GM19455 (cell line): ENCODE data around the gene PRR29.

Experiments
- ATAC-seq: cut with Tn5 transposase; IDR thresholded peaks from one replicate; pipeline ENCODE4 v1.9.1; 2021; ENCODE audit not compliant: unreplicated experiment

The PRR29 gene

DNA sequence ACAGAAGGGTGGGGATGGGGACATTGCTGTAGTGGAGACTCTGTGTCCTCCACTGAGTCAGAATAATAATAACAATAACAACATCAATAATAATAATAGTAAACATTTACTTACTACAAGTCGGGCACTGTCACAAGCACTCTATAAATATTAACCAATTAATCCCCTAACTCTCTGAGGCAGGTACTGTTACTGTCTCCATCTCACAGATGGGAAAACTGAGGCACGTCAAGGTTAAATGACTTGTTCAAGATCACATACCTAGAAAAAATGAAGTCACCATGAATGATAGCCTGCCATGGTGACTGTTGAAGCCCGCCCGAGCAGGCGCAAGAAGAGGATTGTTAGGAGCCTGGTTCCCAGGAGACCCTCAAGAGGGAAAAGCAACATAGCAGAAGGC lies 10.2 kb downstream of the PRR29 start:
- no peak for ATAC-seq

DNA sequence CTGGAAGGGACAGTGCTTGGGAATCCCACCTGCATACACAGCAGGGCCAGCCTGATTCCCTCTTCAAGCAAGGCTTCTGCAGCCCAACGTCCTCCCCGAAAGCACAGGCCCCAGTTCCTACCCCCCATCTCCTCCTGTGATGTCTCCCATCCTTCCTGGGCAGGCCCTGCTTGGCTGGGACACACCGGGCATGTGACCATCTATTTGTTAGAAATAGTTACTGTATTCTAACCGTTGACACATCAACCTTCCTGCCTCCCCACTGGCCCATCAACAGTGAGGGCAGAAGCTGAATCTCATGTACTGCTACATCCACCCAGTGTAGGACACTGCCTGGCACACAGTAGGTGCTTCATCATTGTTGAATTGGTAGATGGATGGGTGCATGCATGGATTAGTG lies 10.7 kb downstream of the PRR29 start:
- ATAC-seq, result no peak

DNA sequence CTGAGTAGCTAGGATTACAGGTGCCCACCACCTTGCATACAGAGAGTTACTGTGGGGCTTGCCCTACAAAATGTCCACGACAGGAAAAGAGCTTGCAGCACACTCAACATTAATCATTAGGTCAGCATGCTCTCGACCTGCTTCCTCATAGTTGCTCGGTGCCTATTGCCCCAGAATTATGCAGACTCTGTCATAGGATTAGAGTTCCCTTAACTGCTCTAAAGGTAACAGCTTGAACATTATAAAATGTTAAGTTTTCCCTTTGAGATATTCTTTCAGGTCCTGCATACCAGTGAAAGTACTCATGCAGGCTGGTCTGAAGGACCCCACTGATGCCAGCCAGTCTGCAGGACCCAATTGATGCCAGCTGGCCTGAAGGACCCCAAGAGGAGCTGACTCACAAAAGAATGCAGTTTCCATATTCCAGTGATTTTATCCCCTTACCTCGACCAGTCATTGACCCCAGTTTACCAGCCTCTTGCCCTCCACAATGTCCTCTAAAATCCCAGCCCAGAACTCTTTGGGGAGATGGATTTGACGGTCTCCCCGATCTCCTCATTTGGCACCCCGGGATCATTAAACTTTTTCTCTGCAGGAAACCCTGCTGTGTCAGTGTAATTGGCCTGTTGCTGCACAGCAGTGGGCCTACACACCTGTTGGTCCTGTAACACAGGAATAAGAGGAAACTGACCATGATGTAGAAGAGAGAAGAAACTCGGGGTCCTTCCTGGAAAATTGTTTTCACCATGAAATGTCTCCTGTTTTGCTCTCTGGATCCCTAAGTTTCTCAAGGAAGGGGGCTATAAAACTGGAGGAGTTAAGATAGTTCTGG lies 11.6 kb downstream of the PRR29 start:
- no peak for ATAC-seq

DNA sequence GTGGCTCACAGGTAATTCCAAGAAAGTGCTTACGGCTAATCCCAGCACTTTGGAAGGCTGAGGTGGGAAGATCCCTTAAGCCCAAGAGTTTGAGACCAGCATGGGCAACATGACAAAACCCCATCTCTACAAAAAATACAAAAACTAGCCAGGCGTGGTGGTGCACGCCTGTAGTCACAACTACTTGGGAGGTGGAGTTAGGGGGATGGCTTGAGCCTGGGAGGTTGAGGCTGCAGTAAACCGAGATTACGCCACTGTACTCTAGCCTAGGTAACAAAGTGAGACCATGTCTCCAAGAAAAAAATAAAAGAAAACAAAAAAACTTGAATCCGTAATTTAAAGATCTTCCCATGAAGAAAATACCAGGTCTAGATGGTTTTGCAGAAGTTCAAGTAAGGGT lies 17.3 kb downstream of the PRR29 start:
- ATAC-seq, result no peak

DNA sequence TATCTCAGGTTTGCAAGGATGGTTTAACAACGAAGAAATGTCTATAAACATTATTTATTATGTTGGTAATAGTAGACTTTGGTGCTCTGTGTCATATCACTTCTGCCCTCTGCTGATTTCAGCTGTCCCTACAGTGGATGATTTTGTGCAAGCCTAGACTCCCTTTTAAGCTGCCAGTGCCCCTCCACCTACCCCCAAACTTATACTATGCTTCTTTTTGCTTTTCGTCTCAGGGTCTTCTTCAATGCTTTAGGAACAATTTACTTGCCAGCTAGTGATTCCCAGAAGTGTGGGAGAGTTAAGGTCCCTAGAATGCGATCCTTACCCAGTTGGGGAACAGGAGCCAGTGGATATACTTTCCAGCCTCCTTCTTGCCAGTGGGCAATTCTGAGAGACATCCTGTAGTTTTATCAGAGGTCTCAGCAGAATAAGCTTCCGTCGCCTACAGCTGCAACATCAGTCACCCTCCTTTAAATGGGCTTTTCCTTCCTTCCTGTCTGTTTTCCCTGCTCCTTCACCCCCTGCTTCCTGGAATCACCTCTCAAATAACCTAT lies 18.2 kb downstream of the PRR29 start:
- ATAC-seq, result no peak

DNA sequence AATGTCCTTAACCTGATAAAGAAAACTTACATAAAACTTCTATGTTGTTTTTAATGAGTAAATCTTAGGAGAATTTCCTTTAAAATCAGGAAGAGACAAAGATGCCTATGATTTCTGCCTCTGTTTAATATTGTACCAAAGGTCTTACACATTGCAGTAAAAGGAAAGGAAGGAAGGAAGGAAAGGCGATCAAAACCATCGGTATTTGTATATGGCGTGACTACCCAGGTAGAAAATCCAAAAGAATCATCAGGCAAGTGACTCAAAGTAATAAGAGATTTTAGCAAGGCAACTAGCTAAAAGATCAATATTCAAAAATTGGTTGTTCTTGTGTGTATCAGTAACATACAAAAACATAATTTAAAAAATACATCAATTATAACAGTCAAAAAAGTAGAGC lies 18.8 kb downstream of the PRR29 start:
- no peak for ATAC-seq

DNA sequence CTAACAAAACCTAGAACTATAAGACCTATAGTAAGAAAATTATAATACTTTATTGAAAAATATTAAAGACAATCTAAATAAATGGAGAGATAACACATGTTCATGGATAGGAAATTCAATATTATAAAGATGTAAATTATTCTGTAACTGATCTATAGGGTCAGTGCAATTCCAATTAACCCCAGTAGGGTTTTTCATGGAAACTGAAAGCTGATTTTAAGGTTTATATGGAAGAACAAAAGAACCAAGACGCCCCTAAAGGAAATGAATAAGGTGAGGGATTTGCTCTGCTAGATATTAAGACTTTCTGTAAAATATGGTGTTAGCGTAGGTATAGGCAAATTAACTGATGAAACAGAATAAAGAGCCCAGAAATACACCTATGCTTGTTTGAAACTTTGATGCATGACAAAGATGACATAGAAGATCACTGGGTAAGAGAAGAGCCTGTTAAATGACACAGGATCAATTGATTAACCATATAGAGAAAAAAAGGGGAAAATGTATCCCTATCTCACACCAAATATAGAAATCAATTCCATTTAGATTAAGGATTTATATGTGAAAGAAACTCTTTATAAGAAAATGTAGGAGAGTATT lies 19.3 kb downstream of the PRR29 start:
- ATAC-seq, result no peak

DNA sequence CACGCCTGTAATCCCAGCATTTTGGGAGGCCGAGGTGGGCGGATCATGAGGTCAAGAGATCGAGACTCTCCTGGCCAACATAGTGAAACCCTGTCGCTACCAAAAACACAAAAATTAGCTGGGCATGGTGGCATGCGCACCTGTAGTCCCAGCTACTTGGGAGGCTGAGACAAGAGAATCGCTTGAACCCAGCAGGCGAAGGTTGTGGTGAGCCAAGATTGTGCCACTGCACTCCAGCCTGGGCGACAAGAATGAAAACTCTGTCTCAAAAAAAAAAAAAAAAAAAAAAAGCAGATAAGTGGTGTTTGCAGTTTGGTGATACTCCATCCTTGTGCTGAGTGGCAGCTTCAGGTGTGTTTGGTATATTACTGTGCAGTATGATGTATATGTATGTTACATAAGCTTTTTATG lies 21.4 kb downstream of the PRR29 start:
- ATAC-seq, result peak; percentile 8

DNA sequence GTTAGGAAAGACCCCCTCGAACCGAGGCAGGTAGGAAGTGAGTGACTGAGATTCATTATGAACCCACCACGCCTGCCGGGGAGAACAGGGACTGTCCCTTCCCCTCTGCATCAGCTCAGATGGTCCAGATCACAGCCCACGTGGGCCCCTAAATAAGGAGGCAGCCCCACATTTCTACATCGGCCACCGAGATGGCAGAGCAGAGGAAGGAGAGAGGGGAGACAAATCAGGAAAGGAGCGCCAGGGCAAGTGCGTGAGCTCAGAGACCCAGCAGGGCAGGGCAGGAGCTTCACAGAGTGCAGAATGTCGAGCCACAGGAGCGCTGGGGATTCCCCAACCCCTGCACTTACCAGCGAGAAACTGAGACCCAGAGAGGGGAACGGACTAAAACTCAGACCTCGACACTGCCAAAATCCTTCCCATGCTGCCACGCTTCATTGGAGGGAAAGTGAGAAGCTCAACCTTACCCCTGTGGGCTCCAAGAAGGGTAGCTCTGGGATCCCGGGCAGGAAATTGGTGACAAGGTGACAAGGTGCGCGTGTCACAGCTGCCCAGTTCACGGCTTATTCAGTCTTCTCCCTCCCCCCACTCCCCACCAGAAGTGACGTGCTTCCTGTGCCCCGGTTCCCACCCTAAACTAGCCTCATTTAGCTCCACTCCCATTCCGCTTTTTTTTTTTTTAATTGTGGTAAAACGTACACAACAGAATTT lies 22.1 kb downstream of the PRR29 start, which contains the start of gene ICAM2:
Gene ICAM2 (minus strand): TSS at position 578 of the 711 bp plus-strand sequence. CDS start 13,942 bp downstream, outside the sequence.
- peak; percentile 67 for ATAC-seq

DNA sequence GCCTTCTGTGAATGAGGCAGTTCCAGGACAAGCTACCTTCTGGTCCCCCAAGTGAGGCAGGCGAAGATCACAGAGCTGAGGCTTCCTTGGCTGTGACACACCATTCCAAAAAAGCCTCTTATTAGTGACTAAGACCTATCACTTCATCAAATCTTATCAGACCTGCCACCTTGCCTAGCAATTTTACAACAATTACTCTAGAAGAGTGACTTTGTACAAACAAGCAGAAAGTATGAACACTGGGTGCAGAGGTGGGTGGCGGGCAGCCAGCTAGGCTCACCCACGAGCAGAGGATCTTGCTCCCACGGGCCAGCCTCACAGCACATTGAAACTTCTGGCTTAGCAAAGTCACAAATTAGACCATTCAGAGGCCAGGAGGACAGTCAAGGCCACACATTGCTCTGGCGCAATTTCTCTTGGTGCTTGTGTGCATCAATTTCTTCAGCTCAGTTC lies 24.5 kb downstream of the PRR29 start:
- ATAC-seq, result no peak

DNA sequence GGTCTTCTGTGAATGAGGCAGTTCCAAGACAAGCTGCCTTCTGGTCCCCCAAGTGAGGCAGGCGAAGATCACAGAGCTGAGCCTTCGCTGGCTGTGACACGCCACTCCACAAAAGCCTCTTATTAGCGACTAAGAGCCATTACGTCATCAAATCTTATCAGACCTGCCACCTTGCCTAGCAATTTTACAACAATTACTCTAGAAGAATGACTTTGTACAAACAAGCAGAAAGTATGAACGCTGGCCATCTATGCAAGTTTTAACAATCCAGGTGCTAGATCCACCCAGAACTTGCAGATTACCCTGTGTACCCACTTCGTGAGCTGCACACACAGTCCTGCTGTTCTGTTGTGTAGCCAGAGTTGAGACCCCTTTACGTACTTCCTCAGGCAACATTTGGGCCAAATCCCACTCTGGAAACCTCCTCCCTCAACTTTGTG lies 26.1 kb downstream of the PRR29 start:
- ATAC-seq, result no peak

DNA sequence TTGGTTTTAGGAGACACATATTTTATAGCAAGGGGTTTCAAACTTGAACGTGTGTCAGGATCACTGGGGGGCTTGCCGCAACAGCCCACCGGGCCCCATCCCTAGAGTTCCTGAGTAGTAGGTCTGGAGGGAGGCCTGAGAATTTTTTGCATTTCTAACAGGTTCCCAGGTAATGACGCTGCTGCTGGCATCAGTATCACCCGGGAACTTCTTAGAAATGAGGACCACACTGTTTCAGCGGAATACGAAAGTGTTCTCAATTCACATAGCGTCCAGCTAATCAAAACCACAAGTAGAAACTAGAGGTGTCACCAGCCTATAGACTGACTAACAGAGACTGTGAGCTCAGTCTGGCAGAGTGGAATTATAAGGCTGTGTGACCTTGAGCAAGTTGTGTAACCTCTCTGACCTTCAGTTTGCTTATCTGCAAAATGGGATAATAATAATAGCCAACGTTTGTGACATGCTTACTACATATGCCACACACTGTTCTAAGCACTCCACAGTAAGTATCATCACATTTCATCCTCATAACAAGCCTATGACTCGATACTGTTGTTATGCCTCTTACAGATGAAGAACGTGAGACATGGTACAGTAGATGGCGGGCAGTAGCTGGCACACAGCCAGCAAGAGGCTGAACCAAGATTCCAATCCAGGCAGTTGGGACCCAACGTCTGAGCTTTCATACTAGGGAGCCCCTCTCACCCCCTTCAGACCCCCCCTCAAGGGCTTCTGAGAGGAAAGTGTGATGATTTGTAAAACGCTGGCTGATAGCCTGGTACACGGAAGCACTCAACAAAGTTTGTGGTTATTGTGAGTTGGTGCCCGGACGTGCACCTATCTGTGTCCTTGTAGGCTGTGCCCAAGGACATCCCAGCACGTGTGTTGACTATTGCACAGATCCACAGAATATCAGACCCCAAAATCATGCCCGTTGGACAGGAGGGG lies 26.9 kb downstream of the PRR29 start:
- ATAC-seq, result no peak

DNA sequence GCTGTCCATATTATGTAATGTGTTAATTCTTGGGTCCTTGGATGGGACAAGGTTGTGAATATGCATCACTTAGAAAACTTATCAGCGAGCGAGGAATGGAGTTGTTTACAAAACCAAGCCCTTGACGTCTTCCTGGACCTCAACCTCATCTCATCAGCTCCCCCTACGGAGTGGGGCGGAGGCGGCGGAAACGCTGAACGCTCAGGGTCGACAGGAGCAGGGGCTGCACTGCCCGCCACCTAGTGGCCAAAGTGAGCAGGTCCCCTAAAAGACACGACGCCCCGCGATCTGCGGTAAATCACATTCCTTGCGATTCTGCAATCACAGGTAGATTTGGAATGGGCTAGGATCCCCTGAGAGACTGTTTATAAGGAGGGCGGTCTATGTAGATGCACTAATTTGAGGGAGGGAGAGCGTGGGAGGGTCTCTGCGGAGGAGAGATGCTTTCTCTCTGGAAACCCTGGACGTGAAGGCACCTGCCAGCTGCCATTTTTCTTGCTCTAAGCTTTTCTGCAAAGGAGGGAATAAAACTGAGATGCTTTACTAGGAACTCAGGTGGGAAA lies 27.7 kb downstream of the PRR29 start:
- peak; percentile 67 for ATAC-seq

DNA sequence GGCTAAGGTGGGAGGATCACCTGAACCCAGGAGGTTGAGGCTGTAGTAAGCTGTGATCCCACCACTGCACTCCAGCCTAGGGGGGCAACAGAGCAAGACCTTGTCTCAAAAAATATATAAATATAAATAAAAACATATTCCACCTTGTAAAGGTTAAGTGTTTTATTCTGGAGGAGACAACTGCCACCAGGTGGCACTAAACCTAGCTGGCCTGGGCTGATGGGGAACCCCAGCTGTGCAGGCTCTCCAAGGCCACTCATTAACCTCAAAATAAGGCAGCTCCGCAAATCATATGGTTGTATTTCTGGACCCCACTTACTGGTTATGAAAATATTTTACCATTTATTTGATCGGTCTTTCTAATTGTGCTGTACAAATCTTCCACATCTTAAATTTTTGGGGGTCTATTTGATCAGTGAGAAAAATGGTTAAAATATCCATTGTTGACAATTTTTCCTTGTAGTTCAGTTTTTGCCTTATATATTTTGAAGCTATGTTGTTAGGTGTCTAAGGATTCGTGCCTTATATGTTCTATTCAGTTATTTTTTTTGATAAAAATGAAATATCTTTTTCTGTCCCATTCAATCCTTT lies 30.8 kb downstream of the PRR29 start:
- ATAC-seq, result no peak

DNA sequence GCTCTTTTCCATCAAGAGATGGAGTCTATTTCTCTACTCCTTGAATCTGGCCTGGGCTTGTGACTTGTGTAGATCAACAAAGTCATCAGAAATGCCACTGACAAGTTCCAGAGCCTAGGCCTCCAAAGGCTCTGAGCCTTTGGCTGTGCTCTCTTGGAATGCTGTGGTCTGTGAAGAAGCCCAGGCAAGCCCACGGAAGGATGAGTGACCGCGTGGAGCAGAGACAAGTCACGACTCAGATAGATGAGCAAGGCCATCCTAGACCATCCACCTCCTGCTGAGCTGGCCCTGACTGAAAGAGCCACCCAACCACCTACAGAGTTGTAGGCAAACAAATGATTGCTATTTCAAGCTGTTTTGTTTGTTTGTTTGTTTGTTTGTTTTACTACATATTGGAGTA lies 33.9 kb downstream of the PRR29 start:
- no peak for ATAC-seq

DNA sequence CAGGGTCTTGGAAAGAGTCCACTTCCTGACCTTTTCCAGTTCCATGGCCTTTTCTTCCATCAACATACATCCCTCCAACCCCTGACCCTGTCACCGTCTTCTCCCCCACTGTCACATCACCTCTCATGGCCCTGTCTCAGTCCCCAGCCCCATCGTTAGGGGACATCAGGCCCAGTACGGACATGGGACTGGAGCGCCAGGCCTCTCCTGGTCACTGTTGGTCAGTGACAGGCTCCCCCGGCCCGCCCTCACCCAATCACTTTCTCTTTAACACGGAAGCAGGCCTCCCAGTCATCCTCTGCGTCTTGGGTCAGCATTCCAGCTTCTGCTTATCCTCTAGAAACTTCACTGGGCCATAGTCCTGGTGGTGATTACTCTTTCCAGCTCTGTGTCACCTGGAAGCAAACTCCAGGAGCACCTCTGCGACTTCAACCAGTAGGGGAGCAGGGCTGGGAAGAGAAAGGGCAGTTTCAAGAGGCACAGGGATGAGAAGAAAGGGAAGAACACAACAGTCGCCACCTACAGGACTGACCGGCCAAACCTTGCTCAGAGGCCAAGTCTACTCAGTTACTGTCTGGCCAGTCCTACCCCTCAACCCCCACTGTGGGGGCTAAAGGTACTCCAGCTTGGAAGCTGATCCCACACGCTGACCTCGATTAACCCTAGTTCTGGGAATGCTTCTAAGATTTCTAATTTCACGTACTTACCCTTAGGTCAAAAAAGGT lies 38.2 kb downstream of the PRR29 start:
- no peak for ATAC-seq

DNA sequence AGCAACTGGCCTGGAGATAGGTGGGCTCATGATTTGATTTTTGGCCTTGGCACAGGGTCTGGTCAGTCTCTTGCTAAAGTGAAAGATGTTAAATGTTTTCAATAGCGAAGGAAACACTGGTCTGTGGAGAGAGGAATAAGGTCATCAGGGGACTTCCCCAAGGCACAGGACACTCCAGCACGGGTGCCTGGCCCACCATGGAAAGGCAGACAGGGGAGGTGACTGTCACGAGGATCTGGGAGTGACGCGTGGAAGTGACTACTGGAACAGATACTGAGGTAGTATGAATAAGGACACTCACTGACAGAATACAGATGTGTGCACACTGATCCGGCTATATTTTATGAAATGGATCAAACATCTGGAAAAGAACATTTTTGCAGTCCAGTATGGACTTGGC lies 39.0 kb downstream of the PRR29 start:
- ATAC-seq, result no peak

DNA sequence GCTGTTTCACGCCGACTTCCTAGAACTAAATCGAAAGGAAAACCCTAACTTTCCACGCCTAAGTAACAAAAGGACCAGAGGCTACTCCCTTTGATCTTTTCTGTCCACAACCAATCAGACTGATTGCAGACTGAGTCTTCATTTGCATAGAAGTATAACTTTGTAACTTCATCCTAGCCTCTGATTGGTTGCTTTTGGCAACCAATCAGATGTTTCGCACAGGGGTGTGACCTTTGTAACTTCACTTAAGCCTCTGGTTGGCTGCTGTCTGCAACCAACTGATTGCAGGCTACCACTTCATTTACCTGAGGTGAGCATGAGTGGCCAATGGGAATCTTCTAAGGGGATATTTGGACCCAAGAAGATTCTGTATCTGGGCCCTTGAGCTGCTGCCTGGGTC lies 39.7 kb downstream of the PRR29 start:
- ATAC-seq, result no peak
